Nephron progenitor cell (in vitro differentiated cells): ENCODE data around the gene LNPEP.

Experiments
- DNase-seq: peaks from one replicate; pipeline ENCODE4 v3.0.0; 2021
- H3K27ac Mint-ChIP-seq: 2 replicates; pipeline ENCODE4 v1.8.0; 2021; ENCODE audit warnings: mild to moderate bottlenecking, moderate library complexity, mixed read lengths
- H3K27me3 Mint-ChIP-seq: 2 replicates; pipeline ENCODE4 v1.8.0; 2021; ENCODE audit warnings: mild to moderate bottlenecking, low read depth, mixed read lengths; ENCODE audit not compliant: poor library complexity
- H3K36me3 Mint-ChIP-seq: 2 replicates; pipeline ENCODE4 v1.8.0; 2021; ENCODE audit warnings: low read depth, mixed read lengths
- H3K4me1 Mint-ChIP-seq: 2 replicates; pipeline ENCODE4 v1.8.0; 2021; ENCODE audit warnings: mixed read lengths
- H3K4me3 Mint-ChIP-seq: 2 replicates; pipeline ENCODE4 v1.8.0; 2021; ENCODE audit warnings: mild to moderate bottlenecking, moderate library complexity, mixed read lengths
- H3K9me3 Mint-ChIP-seq: 2 replicates; pipeline ENCODE4 v1.8.0; 2021; ENCODE audit warnings: mild to moderate bottlenecking, moderate library complexity, mixed read lengths
- CTCF ChIP-seq: fragments of 200-600 bp; sonication (generic); IDR thresholded peaks from 2 replicates; pipeline ENCODE4 v1.5.0; 2021; ENCODE audit warnings: antibody characterized with exemption

LNPEP gene

GRCh38 chr5:96935559-96936430 is at the start of gene LNPEP:
TSS of gene LNPEP (plus strand) at chr5:96936080. CDS start at chr5:96936156, 76 bp downstream.
- Mint-ChIP-seq H3K36me3 (peaks cover 3% of the 10 kb centered on the region), H3K27me3 (peaks cover 27% of the 10 kb centered on the region), H3K4me1 (peaks cover 45% of the 10 kb centered on the region), H3K9me3 (no peaks in the 10 kb centered on the region), H3K4me3 (peak within 1 kb of the TSS; percentile 92), H3K27ac (peak within 1 kb of the TSS; percentile 99)
- peak; percentile 95 for DNase-seq
- no peak for TF ChIP-seq CTCF

GRCh38 chr5:96893342-96893741 is 42.5 kb upstream of the LNPEP start:
- H3K27ac Mint-ChIP-seq = no peak overlapping the region
- peaks cover 7% of the 10 kb centered on the region for H3K4me1 Mint-ChIP-seq
- H3K36me3 Mint-ChIP-seq = no peaks in the 10 kb centered on the region
- peaks cover 6% of the 10 kb centered on the region for H3K27me3 Mint-ChIP-seq
- no peaks in the 10 kb centered on the region for H3K9me3 Mint-ChIP-seq
- no peak for TF ChIP-seq CTCF
- DNase-seq = no peak
- H3K4me3 Mint-ChIP-seq = no peak overlapping the region

GRCh38 chr5:96896276-96896675 is 39.6 kb upstream of the LNPEP start:
- no peaks in the 10 kb centered on the region for H3K9me3 Mint-ChIP-seq
- H3K27ac Mint-ChIP-seq = no peak overlapping the region
- DNase-seq = no peak
- no peaks in the 10 kb centered on the region for H3K27me3 Mint-ChIP-seq
- peaks cover 7% of the 10 kb centered on the region for H3K4me1 Mint-ChIP-seq
- no peak overlapping the region for H3K4me3 Mint-ChIP-seq
- TF ChIP-seq CTCF = no peak
- H3K36me3 Mint-ChIP-seq = no peaks in the 10 kb centered on the region

GRCh38 chr5:96896806-96897205 is 39.1 kb upstream of the LNPEP start:
- DNase-seq = no peak
- no peak overlapping the region for H3K27ac Mint-ChIP-seq
- no peaks in the 10 kb centered on the region for H3K9me3 Mint-ChIP-seq
- no peak overlapping the region for H3K4me3 Mint-ChIP-seq
- no peak for TF ChIP-seq CTCF
- no peaks in the 10 kb centered on the region for H3K36me3 Mint-ChIP-seq
- no peaks in the 10 kb centered on the region for H3K27me3 Mint-ChIP-seq
- H3K4me1 Mint-ChIP-seq = peaks cover 7% of the 10 kb centered on the region

- Mint-ChIP-seq H3K4me1 (peaks cover 7% of the 10 kb centered on the region), H3K4me3 (no peak overlapping the region), H3K36me3 (no peaks in the 10 kb centered on the region)
These were observed 34.5 kb upstream of the LNPEP start for GRCh38 chr5:96901384-96901783.

More at GRCh38 chr5:96901384-96901783, 34.5 kb upstream of the LNPEP start:
- Mint-ChIP-seq H3K27ac (no peak overlapping the region), H3K9me3 (no peaks in the 10 kb centered on the region), H3K27me3 (peaks cover 4% of the 10 kb centered on the region)
- DNase-seq = no peak
- no peak for TF ChIP-seq CTCF
